DOHH2 (cell line): Measurements from ENCODE around the gene RUNX1.

Source experiments
- H3F3A ChIP-seq: fragments of 200-600 bp; sonication (generic), shearing (Covaris generic); 2 replicates; pipeline ENCODE4 v1.6.0; 2016; ENCODE audit warnings: antibody characterized with exemption, mild to moderate bottlenecking; ENCODE audit not compliant: control insufficient read depth, insufficient read depth
- H3K27ac ChIP-seq: fragments of 200-600 bp; sonication (generic); 2 replicates; pipeline ENCODE4 v1.5.1; 2014; ENCODE audit warnings: low read depth, mild to moderate bottlenecking, low read length, moderate library complexity
- H3K27me3 ChIP-seq: fragments of 200-600 bp; sonication (generic); 2 replicates; pipeline ENCODE4 v1.6.1; 2014; ENCODE audit warnings: mild to moderate bottlenecking, low read length, mixed read lengths; ENCODE audit not compliant: control insufficient read depth
- H3K36me3 ChIP-seq: fragments of 200-600 bp; sonication (generic); 2 replicates; pipeline ENCODE4 v1.6.1; 2014; ENCODE audit warnings: mild to moderate bottlenecking, low read length, moderate library complexity, mixed read lengths; ENCODE audit not compliant: control insufficient read depth
- H3K4me1 ChIP-seq: fragments of 200-600 bp; sonication (generic); 2 replicates; pipeline ENCODE4 v1.6.1; 2014; ENCODE audit warnings: mild to moderate bottlenecking, low read length, mixed read lengths; ENCODE audit not compliant: control insufficient read depth
- H3K4me2 ChIP-seq: fragments of 200-600 bp; sonication (generic); 2 replicates; pipeline ENCODE4 v1.6.0; 2014; ENCODE audit warnings: mild to moderate bottlenecking, low read length, moderate library complexity
- H3K4me3 ChIP-seq: fragments of 200-600 bp; sonication (generic); 2 replicates; pipeline ENCODE4 v1.5.1; 2014; ENCODE audit warnings: mild to moderate bottlenecking, low read length, mixed read lengths
- H3K79me2 ChIP-seq: fragments of 200-600 bp; sonication (generic); 2 replicates; pipeline ENCODE4 v1.6.1; 2014; ENCODE audit warnings: mild to moderate bottlenecking, low read length, mixed read lengths; ENCODE audit not compliant: control insufficient read depth
- H3K9me2 ChIP-seq: fragments of 200-600 bp; sonication (generic); replicated peaks from 2 replicates; pipeline ENCODE4 v1.6.1; 2014; ENCODE audit warnings: mild to moderate bottlenecking, low read length, mixed read lengths; ENCODE audit not compliant: control insufficient read depth
- H3K9me3 ChIP-seq: fragments of 200-600 bp; sonication (generic); 2 replicates; pipeline ENCODE4 v1.6.1; 2014; ENCODE audit warnings: antibody characterized with exemption, low read length, mixed read lengths; ENCODE audit not compliant: control insufficient read depth, insufficient read depth
- H4K20me1 ChIP-seq: fragments of 200-600 bp; sonication (generic); 2 replicates; pipeline ENCODE4 v1.6.0; 2014; ENCODE audit warnings: low read depth, mild to moderate bottlenecking, antibody characterized with exemption, low read length, moderate library complexity; ENCODE audit not compliant: control insufficient read depth, insufficient read depth
- CTCF ChIP-seq: fragments of 200-600 bp; sonication (generic); IDR thresholded peaks from one replicate; pipeline ENCODE4 v1.5.1; 2014; ENCODE audit warnings: antibody characterized with exemption, mild to moderate bottlenecking, low read depth, low read length; ENCODE audit not compliant: poor library complexity, severe bottlenecking
- EZH2phosphoT487 ChIP-seq: fragments of 200-600 bp; sonication (generic); IDR thresholded peaks from 2 replicates; pipeline ENCODE4 v1.6.1; 2017; ENCODE audit warnings: borderline replicate concordance, mild to moderate bottlenecking, antibody characterized with exemption, low read length, moderate library complexity, mixed read lengths

The RUNX1 gene

GRCh38 chr21:34790834-34791233 is 258.3 kb downstream of the RUNX1 start:
- Histone ChIP-seq H4K20me1 (no peaks in the 10 kb centered on the region), H3K4me2 (no peak overlapping the region), H3K36me3 (peaks cover 30% of the 10 kb centered on the region), H3K4me3 (no peak overlapping the region), H3K9me2 (no peaks in the 10 kb centered on the region), H3K79me2 (no peaks in the 10 kb centered on the region), H3K27ac (no peak overlapping the region), H3K9me3 (no peaks in the 10 kb centered on the region), H3F3A (0 out of 2 replicates have a peak, but pooled peaks cover 4% of the 10 kb centered on the region), H3K27me3 (no peaks in the 10 kb centered on the region), H3K4me1 (no peaks in the 10 kb centered on the region)
- TF ChIP-seq EZH2phosphoT487 (no peak), CTCF (no peak)

GRCh38 chr21:34790341-34790740 is 258.8 kb downstream of the RUNX1 start:
- Histone ChIP-seq H3K4me2 (no peak overlapping the region), H3K9me2 (no peaks in the 10 kb centered on the region), H3K79me2 (no peaks in the 10 kb centered on the region), H3K4me1 (no peaks in the 10 kb centered on the region), H3K9me3 (no peaks in the 10 kb centered on the region), H3K4me3 (no peak overlapping the region), H3K36me3 (peaks cover 25% of the 10 kb centered on the region), H3K27ac (no peak overlapping the region), H3K27me3 (no peaks in the 10 kb centered on the region), H4K20me1 (no peaks in the 10 kb centered on the region), H3F3A (0 out of 2 replicates have a peak, but pooled peaks cover 4% of the 10 kb centered on the region)
- no peak for TF ChIP-seq CTCF
- TF ChIP-seq EZH2phosphoT487, result no peak

- Histone ChIP-seq H3K79me2 (no peaks in the 10 kb centered on the region), H3K4me2 (no peak overlapping the region), H3K27ac (no peak overlapping the region), H3K27me3 (no peaks in the 10 kb centered on the region), H3K9me2 (no peaks in the 10 kb centered on the region), H3K9me3 (no peaks in the 10 kb centered on the region), H3K4me3 (no peak overlapping the region), H3K36me3 (peaks cover 16% of the 10 kb centered on the region), H3F3A (0 out of 2 replicates have a peak, but pooled peaks cover 4% of the 10 kb centered on the region), H4K20me1 (no peaks in the 10 kb centered on the region), H3K4me1 (no peaks in the 10 kb centered on the region)
- no peak for TF ChIP-seq CTCF
- no peak for TF ChIP-seq EZH2phosphoT487
These were observed 260.2 kb downstream of the RUNX1 start for GRCh38 chr21:34788879-34789278.

- no peak for TF ChIP-seq CTCF
- TF ChIP-seq EZH2phosphoT487, result no peak
- no peaks in the 10 kb centered on the region for H3K9me2 ChIP-seq
These were observed 265.3 kb downstream of the RUNX1 start for GRCh38 chr21:34783815-34784214.

More at GRCh38 chr21:34783815-34784214, 265.3 kb downstream of the RUNX1 start:
- Histone ChIP-seq H3K79me2 (no peaks in the 10 kb centered on the region), H3K27ac (no peak overlapping the region), H3K4me2 (no peak overlapping the region), H3K4me1 (no peaks in the 10 kb centered on the region), H3K36me3 (no peaks in the 10 kb centered on the region), H3K4me3 (no peak overlapping the region), H3K9me3 (no peaks in the 10 kb centered on the region; the same call in 1 of the 2 replicates), H4K20me1 (no peaks in the 10 kb centered on the region), H3K27me3 (no peaks in the 10 kb centered on the region), H3F3A (0 out of 2 replicates have a peak, but pooled peaks cover 4% of the 10 kb centered on the region)
